ENCODE data around the gene LIME1. TPM values are rescaled to one million over a fixed set of nuclear protein-coding genes. Genes with fewer than 3 reads are reported as not detected.

The LIME1 gene
- total RNA-seq, 2 experiments from 2014 or later: 75.6 to 76.4 TPM

- ChIA-PET POLR2A (no interaction called here), CTCF (ENCODE audit: unreplicated experiment) (no interaction called here)
- Histone ChIP-seq H2AFZ (ENCODE audit: low read length) (no peak overlapping the region), H4K20me1 (ENCODE audit: insufficient read depth, low read length) (no peaks in the 10 kb centered on the region), H3K36me3 (ENCODE audit: insufficient read depth, low read length) (peaks cover 63% of the 10 kb centered on the region), H3K9me3 (ENCODE audit: low read length) (no peaks in the 10 kb centered on the region), H3K27ac (ENCODE audit: low read depth, low read length, poor library complexity, severe bottlenecking) (peak overlapping the region; percentile 97), H3K4me3 (ENCODE audit: low read depth, low read length, poor library complexity, severe bottlenecking) (no peak overlapping the region), H3K4me1 (ENCODE audit: insufficient read depth, low read length, poor library complexity, severe bottlenecking) (peaks cover 77% of the 10 kb centered on the region), H3K9me2 (ENCODE audit: insufficient read depth, low read length) (no peaks in the 10 kb centered on the region), H3K79me2 (ENCODE audit: insufficient read depth, low read depth, low read length) (peaks cover 17% of the 10 kb centered on the region), H3K4me2 (ENCODE audit: low read length) (no peak overlapping the region)
- TF ChIP-seq CTCF (conservative IDR thresholded peaks at IDR 0.05; ENCODE audit: low read length) (no peak), EZH2phosphoT487 (IDR thresholded peaks at IDR 0.05; ENCODE audit: borderline replicate concordance, low read depth, low read length) (no peak)
- intact Hi-C loops (cut with micrococcal nuclease; ENCODE audit: unreplicated experiment): no loop called here
- no TSS peak for BruUV-seq (replicated peaks)
- DNase-seq (ENCODE audit: low spot score): no peak
These were observed 2.8 kb upstream of the LIME1 start for GRCh38 chr20:63733579-63734081.

- Histone ChIP-seq H3K9me3 (ENCODE audit: low read length) (no peaks in the 10 kb centered on the region), H3K79me2 (ENCODE audit: insufficient read depth, low read depth, low read length) (peaks cover 14% of the 10 kb centered on the region), H3K4me3 (ENCODE audit: low read depth, low read length, poor library complexity, severe bottlenecking) (no peak overlapping the region), H3K27ac (ENCODE audit: low read depth, low read length, poor library complexity, severe bottlenecking) (no peak overlapping the region), H4K20me1 (ENCODE audit: insufficient read depth, low read length) (no peaks in the 10 kb centered on the region), H3K4me2 (ENCODE audit: low read length) (no peak overlapping the region), H2AFZ (ENCODE audit: low read length) (no peak overlapping the region), H3K36me3 (ENCODE audit: insufficient read depth, low read length) (peaks cover 61% of the 10 kb centered on the region), H3K9me2 (ENCODE audit: insufficient read depth, low read length) (no peaks in the 10 kb centered on the region), H3K4me1 (ENCODE audit: insufficient read depth, low read length, poor library complexity, severe bottlenecking) (peaks cover 77% of the 10 kb centered on the region)
- DNase-seq (ENCODE audit: low spot score): no peak
- CTCF ChIA-PET (ENCODE audit: unreplicated experiment): no interaction called here
- POLR2A ChIA-PET: no interaction called here
- TF ChIP-seq EZH2phosphoT487 (IDR thresholded peaks at IDR 0.05; ENCODE audit: borderline replicate concordance, low read depth, low read length): no peak
- TF ChIP-seq CTCF (conservative IDR thresholded peaks at IDR 0.05; ENCODE audit: low read length): no peak
- BruUV-seq (replicated peaks): TSS peak; percentile 28
- intact Hi-C loops (cut with micrococcal nuclease; ENCODE audit: unreplicated experiment): no loop called here
These were observed 2.1 kb upstream of the LIME1 start for GRCh38 chr20:63734111-63734945.

All from OCI-LY7 (cell line).